ENCODE results near the gene NR1H2.
A peak's percentile ranks its signal among the peaks of the same experiment; 100 is the strongest.
"Not testable (repeated sequence)": the region's sequence is repeated elsewhere in the genome, so short reads cannot be mapped to it uniquely, and the experiment has no call there.

NR1H2 gene

DNA sequence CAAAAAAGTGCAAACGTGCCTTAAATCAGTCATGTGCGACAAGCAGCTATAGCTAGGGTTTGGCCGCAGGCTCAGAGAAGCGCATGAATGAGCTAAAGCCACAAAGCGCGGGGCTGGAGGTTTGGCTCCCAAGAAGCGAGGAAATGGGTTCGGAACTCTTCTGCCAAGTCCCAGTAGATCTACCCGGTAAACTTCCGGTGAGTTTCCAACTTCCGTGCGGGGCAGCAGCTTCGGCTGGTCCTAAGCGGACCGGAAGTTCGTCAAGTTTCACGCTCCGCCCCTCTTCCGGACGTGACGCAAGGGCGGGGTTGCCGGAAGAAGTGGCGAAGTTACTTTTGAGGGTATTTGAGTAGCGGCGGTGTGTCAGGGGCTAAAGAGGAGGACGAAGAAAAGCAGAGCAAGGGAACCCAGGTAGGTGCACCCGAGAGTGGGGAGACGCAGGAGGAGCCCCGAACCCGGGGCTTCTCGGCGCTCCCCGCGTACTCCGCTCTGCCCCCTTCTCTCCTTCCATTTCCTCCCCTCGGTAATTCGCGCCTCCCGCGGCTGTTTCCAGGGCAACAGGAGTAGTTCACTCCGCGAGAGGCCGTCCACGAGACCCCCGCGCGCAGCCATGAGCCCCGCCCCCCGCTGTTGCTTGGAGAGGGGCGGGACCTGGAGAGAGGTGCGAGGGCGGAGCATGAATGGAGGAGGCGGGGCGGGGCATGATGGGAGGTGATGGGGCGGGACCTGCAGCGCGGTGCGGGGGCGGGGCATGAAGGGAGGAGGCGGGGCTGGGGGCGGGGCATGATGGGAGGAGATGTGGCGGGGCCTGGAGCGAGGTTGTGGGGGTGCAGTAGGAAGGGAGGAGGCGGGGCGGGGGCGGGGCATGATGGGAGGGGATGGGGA is at the start of gene NR1H2:
NR1H2 (plus strand) TSS at position 292 of the 885 bp plus-strand sequence. CDS start 1,149 bp downstream, outside the sequence.
- DNase-seq = peak; percentile 98

DNA sequence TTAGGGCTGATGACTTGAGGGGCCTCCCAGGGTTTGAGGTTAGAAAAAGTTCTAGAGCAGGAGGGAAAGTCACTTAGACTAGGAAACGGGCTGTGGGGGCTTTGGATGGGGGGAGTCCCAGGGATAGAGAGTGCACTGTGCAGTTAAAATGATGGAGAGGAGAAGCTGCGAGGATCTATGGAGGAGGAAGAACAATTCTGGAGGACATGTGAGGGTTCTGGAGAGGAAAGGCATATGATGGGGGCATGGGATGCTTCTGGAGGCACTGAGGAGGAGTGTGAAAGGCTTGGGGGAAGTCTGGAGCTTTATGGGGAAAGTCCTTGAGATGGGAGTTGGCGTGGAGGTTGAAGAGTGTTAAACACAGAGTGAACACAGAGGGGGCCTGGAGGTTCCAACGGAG is 49.2 kb upstream of the NR1H2 start:
- DNase-seq = no peak

DNA sequence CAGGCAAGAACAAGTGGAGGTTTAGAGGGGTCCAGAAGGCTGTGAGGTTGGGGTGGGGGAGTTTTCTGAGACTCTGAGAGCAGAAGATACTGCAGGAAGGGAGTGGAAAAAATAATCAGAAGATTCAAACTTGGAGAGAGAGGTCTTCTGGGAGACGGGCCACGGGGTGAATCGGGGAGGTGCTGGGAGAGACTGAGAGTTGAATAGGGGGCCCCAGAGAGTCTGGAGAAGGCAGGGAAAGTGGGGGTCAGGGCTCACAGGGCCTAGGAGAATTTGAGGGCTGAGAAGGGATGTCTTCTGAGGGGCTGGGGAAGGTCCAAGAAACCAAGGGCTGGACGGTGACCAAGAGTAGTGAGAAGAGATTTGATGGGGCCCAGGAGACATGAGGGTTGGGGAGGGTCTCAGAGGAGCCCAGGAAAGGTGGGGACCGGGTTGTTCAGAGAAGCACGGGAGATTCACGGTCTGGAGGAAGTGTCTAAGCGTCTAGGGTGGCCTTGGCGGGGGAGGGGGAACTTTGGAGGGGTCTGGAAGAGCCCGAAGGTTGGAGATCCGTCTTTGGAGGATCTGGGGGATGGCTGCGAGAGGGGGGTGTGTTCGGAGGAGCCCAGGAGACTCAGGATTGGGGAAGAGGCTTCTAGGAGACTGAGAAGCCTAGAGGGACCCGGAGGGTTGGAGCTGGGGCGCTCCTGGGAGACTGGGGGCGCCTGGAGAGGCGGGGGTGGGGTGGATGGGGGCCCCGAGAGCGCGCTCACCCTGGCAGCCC is 48.6 kb upstream of the NR1H2 start:
- DNase-seq = no peak

DNA sequence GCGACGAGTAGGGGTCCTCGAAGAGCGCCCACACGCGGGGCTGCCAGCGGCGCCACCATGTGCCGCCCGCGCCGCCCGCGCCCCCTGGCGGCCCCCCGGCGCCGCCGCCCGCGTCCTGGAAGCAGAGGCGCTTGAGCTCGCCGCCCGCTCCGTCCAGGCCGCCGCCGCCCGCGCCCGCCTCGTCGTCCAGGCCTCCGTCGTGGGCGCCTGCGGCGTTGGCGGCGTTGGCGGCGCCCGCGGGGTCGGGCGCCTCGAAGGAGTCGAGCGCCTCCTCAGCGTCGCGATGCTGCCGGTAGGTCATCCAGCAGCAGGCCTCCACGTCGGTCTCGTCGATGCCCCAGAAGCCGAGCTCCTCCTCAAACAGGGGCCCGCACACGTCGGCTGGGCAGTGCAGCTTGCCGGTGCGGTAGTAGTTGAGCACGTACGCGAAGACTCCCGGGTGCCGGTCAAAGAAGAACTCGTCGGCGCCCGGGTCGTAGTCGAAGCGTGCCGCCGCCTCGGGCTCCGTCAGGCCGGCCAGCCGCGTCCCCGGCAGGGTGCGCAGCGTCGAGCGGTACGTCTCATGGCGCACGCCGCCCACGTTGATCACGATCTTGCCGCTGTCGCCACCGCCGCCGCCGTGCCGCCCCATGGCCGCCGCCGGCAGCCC is 47.9 kb upstream of the NR1H2 start:
- peak; percentile 46 for DNase-seq

DNA sequence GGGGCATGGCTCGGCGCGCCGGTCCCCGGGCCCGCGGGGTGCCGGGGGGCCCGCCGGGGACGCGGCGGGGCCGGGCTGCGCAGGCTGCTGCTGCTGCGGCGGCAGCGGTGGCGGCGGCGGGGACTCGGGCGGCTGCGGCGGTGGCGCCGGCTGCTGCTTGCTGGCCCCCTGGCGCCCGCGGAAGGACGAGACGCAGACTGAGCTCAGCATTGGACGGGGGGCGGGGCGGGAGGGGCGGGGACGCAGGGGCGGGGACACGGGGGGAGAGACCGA is 47.4 kb upstream of the NR1H2 start:
- no peak for DNase-seq

DNA sequence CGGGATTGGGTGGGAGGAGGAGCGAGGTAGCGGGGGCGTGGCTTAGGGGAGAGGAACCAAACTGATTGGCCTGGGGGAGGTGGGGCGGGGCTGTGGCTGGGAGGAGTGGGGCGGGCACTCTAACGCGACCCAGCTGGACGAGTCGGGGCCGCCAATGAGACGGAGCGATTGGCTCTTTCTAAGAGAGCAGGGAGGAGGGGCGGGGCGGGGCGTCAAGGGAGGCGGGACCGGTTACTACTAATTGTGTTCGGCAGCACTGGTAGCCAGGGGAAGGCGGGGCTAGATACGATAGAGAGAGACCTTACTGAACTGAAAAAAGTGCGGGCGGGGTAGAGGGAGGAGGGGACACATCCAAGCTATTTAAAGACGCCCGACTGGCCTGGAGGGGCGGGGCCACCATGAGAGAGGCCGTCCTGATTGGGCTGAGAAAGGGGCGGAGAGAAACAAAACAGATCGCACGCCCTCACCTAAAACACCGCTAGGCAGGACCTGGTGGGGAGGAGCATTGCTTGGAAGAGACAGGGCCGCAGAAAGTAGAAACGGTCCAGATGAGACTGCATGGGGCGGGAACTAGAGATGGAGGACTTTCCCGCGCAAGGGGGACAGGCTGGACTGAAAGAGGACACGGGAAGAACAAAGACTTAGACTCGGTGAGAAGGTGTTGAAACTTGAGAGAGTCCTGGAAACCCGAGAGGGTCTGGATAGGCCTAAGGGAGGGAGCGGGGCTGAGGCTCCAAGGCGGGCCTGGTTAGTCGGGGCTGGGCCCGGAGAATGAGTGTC is 46.9 kb upstream of the NR1H2 start, which contains the start of gene KCNC3:
KCNC3 (minus strand) TSS at position 232 of the 780 bp plus-strand sequence. CDS start 295 bp downstream, outside the sequence.
- DNase-seq = peak; percentile 97

DNA sequence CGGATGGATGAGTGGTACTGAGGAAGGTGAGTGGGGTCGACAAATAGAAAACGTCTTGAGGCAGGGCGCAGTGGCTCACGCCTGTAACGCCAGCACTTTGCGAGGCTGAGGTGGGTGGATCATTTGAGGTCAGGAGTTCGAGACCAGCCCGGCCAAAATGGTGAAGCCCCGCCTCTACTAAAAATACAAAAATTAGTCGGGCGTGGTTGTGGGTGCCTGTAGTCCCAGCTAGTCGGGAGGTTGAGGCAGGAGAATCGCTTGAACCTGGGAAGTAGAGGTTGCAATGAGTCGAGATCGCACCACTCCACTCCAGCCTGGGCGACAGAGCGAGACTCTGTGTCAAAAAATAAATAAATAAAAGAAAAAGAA is 46.3 kb upstream of the NR1H2 start:
- not testable (repeated sequence) for DNase-seq

DNA sequence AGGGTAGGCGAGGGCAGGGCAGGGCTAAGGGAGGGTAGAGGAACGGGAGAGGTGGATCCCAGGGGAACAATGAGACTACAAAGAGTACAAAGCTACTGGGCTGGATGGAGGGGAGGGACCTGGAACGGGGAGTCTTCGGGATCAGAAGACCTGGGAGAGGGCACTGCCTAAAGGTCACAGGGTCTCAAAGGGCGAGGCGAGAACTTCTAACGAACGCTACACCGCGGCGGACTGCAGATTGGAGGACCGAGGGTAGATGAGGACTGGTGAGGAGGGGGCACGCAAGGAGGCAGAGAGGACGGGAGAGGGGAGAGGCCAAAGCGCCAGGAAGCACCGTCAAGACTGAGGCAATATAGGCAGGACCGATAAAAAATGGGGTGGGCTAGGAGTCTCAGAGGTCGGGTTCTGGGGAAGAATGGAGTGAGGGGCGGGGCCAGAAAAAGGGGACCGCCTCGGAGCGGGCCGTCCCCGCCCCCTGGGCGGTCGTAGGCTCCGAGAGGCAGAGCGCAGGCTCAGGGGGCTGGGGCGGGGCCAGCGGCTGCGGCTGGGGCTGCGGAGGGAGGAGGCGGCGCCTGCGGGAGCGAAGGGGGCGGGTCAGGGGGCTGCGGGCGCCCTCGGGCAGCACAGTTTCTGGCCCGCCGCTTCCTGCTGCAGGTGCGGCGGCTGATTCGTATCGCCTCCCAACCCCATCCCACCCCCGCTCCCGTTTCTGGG is 45.7 kb upstream of the NR1H2 start:
- DNase-seq = peak; percentile 73

DNA sequence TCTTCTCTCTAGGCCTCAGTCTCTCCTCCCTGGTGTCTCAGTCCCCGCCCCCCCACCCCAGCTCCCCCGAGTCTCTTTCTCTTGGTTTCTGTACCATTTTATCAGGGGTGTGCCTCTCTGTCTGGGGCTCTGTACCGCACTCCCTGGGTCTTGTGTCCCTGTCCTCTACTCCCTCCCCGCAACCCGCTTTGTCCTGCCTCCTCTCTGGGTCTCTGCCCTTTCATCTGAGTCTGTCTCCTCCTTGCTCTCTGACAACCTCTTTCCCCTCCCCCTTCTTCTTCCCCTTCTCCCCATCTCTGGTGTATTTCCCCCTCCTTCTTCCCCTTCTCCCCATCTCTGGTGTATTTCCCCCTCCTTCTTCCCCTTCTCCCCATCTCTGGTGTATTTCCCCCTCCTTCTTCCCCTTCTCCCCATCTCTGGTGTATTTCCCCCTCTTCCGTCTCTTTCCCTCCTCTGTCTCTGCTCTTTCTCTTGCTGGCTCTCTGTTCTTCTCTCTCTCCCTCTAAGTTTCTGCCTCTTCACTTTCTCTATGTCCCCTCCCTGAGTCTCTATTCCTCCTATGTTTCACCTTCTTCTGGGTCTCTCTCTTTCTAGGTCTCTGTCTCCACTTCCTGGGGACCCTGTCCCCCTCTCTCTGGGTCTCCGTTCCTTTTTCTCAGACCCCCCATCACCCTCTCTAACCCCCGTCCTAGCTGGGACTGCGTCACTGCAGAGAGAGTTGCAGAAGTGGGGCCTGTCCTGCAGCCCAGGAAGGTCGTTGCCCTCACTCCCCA is 44.9 kb upstream of the NR1H2 start:
- no peak for DNase-seq

DNA sequence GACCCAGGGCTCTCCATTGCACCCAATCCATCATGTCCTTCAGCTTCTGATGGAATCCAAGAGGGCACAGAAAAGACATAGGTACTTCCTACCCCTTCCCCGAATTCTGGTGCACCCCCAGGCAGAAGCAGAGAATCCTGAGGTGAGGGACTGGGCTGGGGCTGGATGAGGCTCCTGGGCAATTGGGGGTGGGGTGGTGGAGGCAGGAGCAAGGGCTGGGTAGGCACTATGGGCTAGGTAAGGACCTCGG is 44.3 kb upstream of the NR1H2 start:
- no peak for DNase-seq

DNA sequence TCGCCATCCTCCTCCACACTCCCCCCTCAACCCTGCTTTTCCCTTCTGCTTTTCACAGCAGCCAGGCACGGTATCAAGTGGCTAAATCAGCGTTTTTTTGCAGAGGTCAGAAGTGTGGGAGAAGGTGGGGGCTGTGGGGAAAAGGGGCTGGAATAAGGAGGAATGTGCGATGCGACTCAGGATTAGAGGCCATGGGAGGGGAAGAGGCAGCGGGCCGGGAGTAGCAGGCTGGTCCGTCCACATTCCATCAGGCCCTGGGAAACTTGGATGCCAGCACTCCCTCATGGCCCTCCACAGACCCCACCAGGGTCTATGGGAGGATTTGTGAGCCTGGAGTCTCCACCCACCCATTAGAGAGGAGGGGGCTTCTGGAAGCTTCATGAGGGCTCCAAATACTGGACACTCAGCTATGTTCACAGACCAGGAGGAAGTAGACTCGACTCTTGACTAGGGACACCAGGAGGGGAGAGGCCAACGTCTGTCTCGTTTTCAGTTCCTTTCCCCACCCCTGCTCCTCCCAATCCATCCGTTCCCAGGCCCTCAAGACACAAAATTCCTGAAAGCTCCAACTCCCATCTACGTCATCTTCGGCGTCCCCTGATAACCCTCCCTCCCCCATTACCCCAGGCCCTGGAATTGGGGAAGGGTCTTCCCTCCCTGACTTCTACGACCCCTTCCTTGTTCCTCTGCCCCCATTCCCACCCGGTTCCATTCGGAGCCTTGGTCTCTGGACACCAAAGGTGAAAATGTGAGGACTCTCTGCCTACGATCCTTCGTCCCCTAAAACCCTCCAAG is 43.8 kb upstream of the NR1H2 start:
- no peak for DNase-seq

DNA sequence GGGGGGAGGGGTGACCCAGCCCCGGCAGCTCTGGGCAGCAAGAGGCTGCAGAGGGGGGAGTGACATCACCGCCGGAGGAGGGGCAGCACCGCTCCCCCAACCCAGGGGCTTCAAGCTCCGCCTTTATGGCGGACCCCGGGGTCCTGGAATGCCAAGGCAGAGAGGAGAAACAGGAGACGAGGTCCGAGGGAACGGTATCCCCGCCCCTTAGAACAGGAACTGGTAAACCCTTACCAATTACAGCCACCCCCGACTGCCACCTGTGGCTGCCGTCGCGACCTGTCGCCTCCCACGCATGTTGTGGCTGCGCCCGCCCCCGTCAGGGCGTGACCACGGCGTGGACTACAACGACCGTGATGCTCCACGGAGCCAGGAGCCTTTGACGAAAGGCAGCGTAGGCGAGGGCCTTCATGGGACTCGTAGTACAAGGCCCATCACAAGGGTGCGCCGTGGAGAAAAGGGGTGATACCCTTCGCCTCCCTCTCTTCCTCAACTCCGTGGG is 43.0 kb upstream of the NR1H2 start:
- peak; percentile 84 for DNase-seq

DNA sequence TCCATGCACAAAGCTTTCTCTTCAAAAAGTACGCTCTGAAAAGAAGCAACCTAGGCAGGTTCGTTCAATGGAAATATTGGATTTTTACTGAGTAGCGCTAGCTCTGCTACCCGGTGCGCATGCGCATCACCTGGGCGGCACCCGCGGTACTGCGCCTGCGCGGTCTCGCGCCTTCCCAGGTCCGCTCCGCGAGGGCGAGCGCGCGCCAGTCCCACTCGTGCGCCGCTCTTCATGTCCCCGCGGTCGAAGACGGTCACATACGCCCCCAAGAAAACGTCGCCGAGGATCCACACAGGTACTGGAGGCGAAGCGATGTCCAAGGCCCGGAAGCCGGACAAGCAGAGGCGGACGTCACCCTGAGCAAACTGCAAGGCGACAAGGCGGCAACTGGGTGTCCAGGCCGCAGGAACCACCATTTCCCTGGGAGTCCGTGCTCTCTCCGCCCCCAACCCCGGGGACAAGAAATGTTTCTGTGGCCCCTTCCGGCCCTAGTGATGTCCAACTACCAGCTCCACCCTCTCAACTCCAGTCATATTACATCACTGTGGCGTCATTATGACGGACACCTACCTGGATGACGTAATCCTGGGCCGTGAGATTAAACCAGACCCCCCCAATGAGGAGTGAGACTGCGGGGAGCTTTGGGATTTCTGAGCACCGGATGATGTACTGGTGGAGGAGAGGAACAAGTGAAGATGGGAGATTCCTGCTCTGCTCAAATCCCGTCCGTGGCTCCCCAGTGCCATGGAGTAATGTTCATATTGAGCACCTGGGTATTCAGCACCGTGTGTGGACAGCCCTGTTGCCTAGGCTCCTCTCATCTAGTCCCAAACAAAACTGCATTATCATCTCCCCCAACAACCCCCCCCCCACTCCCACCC is 42.3 kb upstream of the NR1H2 start:
- peak; percentile 83 for DNase-seq

DNA sequence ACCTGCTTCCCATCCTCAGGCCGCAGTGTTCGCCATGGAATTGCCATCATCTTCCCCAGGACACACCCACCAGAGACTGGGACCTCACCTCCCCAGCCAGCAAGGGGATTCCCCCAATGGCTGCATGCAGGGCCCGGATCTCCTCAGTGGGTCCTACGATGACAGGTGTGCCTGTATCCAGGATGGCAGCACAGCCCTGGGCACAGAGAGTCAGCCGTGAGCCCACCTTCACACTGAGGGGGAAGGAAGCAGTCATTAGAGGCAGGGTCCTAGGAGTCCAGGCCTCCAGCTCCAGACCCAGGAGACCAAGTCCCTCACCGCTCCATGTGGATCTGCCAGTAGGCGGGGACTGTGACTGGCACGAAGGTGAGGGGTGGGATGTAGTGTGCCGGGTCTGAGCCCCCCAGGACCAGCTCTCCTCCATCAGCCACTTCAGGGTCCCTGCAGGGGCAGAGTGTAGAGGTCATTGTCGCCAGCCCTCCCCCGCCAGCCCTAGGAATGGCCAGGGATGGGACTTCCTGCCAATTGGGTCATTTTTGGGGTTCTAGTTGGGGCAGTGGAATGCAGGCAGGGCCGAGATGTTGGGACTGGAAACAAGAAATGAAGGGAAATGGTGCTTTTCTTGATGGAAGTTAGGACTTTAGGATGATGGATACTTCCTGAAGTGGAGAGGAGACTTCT is 41.4 kb upstream of the NR1H2 start:
- DNase-seq = no peak

DNA sequence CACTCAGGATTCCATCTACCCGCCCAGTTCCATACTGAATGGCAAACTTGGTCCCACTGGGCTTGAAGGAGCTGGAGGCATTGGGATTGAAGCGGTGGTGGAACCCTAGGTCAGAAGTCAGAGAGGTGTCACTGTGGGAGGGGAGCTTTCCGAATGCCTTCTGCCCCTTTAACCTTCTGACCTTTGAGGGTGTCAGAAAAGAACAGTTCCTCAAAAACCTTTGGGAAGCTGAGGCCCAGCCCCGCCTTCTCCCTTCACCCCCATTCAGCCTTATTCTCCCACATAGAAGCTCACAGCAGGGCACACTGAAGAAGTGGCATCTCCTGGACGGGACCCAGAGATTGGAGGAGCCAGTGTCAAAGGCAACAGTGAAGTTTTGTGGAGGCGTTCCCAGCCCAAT is 39.2 kb upstream of the NR1H2 start:
- DNase-seq = not testable (repeated sequence)

DNA sequence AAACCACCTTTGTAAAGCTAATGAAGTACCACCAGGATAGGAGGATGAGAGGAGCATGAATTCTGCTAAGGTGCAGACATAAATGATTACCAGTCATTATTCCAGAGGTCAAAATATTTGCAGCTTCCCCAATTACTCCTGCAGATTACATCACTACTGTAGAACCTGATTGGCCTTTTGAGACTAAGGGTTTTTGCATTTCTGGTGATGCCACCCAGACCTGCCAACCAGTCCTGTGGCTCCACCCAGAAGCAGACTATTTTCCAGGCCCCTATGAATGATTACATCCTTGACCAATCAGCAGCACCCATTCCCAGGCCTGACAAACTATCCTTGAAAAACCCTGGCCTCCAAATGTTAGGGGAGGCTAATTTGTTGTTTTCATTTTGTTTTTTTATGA is 35.9 kb upstream of the NR1H2 start:
- no peak for DNase-seq

DNA sequence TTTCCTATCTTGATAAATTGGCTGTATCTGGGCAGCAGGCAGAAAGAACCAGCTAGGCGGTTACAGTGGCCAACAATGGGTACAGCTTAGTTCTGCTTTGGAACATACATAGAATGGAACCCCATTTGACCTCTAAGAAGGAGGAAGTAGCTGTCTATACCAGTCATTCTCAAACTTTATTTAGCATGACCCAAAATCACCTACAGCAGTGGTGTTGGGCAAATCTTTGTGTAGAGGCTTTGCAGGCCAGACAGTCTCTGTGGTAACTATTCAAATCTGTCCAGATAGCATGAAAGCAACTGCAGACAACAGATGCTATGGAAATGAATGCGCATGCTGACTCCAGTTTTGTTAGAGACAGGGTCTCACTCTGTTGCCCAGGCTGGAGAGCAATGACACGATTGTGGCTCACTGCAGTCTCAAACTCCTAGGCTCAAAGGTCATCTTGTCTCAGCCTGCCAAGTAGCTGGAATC is 35.1 kb upstream of the NR1H2 start:
- no peak for DNase-seq

DNA sequence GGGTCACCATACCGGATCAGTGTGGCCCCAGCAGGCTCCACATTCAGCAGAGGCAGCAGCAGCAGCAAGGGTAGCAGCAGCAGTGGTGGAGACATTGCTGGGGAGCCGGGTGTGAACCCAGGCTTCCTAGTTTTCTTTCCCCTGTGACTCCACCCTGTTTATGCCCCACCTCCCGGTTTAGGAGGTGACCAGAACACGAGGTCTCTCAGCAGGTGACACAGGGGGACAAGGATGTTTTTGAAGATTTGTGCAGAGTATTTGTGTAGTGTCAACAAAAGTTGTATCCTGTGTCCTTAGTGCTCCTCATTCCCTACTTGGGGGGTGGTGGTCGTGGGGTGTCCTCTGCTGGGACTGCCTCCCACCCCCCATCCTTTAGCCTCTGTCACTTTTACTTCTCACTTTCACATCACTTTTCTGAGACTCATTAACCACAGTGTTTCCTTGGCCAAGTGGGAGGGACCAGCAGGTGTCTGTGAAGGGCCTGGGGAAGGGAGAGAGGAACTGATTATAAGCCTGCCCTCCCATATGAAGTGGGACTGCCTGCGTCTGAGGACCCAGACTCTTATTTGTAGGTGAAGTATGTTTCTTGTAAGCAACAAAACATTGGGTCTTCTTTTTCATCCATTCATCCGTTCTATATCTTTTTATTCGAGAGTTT is 31.5 kb upstream of the NR1H2 start:
- DNase-seq = no peak

Measured in NCI-H82 (cell line).